GM21360 (cell line): ENCODE results near the gene ASCL4.
"Not testable (repeated sequence)": the region's sequence is repeated elsewhere in the genome, so short reads cannot be mapped to it uniquely, and the experiment has no call there.

ENCODE experiments used
- ATAC-seq: cut with Tn5 transposase; IDR thresholded peaks from one replicate; pipeline ENCODE4 v1.9.1; 2021; ENCODE audit warnings: mild to moderate bottlenecking, moderate library complexity; ENCODE audit not compliant: unreplicated experiment

ASCL4 gene, protein sequence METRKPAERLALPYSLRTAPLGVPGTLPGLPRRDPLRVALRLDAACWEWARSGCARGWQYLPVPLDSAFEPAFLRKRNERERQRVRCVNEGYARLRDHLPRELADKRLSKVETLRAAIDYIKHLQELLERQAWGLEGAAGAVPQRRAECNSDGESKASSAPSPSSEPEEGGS

DNA sequence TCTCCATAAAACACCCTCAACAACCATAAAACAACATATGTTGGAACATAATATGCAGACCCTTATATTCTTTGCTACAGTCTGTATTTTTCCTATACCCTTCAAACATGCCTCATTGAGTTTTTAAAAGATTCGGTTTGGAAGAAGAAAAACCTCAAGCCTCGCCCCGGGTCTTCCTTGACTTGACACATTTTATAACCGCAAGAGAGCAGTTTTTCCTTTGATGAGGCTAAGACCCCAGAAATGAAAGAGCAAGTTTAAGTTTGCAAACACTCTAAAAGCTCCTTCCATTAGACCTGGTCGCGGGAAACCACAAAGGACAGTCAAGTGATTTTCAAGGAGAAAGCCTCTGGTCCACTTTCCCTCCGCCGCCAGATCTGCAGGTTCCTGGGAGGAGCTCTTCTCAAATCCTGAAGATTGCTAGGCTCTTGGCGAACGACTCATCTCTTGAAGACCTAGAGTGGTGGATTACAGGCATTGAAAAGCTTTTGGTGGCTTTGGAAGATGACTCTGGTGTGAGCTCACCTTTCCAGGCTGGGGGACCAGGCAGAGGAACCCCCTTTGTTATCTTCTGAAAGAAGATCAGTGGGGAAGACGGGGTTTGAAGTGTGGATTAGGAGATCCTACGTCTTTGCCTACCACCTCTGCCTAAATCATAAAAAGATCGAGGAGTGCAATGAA, at the start of gene ASCL4:
Gene ASCL4, plus strand, starts transcription at position 356 of the 681 bp plus-strand sequence. CDS start 515 bp downstream, outside the sequence.
- ATAC-seq, result no peak

DNA sequence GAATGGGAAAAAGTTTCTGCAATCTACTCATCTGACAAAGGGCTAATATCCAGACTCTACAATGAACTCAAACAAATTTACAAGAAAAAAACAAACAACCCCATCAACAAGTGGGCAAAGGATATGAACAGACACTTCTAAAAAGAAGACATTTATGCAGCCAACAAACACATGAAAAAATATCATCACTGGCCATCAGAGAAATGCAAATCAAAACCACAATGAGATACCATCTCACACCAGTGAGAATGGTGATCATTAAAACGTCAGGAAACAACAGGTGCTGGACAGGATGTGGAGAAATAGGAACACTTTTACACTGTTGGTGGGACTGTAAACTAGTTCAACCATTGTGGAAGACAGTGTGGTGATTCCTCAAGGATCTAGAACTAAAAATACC, 47.2 kb upstream of the ASCL4 start:
- ATAC-seq, result not testable (repeated sequence)

DNA sequence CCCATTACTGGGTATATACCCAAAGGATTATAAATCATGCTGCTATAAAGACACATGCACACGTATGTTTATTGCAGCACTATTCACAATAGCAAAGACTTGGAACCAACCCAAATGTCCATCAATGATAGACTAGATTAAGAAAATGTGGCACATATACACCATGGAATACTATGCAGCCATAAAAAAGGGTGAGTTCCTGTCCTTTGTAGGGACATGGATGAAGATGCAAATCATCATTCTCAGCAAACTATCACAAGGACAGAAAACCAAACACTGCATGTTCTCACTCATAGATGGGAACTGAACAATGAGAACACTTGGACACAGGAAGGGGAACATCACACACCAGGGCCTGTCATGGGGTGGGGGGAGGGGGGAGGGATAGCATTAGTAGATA, 46.8 kb upstream of the ASCL4 start:
- ATAC-seq, result not testable (repeated sequence)

DNA sequence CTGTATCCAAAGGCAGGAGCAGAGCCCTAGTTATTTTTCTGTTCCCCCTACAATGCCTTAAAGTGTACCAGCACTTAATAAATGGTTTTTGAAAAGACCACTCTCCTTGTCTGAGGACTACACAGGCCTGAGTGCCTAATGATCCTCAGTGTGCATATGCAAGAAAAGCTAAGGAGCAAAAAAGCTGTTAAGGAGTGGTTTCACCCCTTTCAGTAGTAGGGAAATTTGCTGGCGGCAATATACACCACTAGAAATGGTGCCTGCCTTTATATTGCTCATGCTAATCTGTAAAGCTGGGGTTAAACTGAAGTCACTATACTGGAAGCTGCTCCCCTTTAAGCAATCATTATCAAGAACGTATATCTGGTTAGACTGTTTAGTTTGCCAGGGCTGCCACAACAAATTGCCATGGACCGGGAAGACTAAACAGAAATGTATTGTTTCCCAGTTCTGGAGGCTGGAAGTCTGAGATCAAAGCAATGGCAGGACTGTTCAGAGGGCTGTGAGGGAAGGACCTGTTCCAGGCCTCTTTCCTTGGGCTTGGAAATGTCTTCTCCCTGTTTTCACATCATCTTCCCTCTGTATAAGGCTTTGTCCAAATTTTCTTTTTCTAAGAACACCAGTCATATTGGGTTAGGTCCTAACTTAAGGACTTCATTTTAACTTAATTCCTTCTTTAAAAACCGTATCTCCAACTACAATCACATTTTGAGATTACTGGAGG, 43.7 kb upstream of the ASCL4 start:
- no peak for ATAC-seq

DNA sequence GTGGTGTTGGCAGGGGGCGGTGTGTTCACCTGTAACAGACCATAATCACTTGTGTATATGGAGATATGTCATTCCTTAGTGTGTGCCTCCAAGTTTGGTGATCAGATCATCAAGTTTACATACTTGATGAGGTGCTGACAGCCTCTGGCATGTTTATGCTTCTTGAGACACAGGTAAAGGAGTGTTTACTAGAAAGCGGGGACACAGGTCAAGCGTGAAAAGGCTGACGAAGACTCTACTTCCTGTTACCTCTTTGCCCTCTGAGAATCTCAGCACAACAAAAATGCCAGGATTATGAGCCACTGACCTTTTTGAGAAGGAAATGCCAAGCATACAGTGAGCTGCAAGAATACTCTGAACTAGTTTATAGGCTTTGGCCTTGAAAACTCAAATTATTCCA, 43.1 kb upstream of the ASCL4 start:
- ATAC-seq, result no peak

DNA sequence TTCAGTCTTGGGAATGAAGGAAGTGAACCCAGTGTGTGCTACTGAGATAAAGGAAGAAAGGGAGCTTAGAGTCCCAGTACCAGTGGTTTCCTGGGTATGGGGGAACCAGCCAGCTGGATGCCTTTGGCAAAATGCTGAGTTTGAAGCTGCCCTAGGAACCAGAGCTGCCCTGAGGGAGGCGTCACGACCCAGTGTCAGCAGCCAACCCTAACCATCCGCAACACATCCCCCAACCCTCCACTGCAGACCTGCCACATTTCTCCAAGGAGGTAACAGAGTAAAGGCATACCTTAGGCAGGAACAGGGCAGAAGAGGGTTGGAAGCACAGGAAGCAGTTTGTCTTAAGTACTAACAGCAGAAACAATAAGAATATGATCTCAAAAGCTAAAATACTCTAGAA, 42.1 kb upstream of the ASCL4 start:
- ATAC-seq, result no peak

DNA sequence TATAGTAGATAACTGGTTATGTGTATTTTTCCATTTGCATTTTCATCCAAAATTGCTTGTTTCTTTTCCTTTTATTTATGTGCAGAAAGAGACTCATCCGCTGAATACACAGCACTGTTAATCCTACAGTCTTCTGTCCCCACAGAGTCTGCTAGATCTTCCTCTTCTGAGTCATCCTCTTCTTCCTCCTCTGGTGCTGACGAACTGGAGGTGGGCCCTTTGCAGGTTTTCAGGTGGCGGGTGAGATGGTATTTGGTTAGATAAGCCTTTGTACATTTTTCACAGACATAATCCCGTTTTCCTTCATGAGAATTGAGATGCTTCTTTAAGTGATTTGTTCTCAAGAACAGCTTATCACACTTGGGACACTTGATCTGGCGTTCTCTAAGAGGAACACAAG, 40.4 kb upstream of the ASCL4 start:
- ATAC-seq, result no peak

DNA sequence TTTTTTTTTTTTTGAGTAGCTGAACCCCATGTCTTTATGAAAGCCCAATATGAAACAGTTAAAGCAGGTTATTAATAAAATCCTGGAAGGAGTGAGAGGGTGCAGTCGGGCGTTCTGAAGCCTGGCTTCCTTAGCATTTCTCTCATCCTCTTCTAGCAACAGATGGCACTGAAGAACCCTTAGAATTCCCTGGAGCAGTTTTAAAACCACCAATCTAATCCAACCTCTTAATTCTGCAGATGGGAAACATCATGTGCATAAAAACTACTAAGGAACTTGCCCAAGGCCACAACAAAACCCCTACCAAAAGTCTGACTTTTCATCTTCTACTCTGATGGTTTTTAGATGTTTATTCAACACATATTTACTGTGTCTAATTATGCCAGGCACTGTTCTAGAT, 38.7 kb upstream of the ASCL4 start:
- no peak for ATAC-seq

DNA sequence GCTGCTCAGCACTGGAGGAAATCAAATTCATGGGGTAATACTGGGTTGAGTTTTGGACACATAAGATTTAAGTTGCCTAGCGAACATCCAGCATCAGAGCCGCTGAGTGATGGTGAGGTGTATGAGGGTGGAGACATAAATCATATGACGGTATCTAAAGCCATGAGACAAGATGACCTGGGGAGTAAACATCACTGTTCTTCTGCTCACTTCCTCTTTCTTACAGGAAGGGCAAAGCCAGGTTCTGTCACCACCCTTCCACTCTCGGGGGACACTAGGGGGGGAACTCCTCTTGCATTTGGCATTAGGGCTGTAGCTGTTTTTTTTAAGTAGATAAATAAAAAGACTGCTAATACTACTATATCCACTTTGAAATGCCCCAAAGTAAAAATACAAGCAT, 37.6 kb upstream of the ASCL4 start:
- peak; percentile 83 for ATAC-seq

DNA sequence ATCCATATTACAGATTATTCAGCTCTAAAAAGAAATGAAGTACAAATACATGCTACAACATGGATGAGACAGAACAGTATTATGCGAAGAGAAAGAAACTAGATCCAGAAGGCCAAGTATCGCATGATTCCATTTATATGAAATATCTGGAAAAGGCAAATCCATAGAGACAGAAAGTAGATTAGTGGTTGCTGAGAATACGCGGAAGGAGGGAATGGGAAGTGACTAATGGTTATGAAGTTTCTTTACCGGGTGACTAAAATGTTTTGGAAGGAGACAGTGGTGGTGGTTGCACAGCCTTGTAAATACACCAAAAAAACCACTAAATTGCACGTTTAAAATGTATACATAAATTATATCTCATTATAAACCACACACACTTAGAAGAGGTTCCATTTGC, 26.0 kb upstream of the ASCL4 start:
- no peak for ATAC-seq

DNA sequence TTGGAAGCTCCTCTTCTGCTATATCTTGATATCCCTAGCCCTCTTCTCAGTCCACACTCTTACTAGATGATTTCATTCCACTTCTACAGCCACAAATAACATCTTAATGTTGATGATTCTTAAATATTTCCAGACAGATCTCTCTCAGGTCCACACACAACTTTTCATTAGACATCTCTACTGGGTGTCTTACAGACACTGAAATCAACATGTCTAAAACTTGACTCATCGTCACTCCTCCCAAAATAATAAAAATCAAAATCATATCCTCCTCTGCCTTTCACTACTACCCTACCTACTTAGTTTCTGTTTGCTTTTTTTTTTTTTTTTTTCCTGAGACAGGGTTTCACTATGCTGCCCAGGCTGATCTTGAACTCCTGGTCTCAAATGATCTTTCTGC, 25.4 kb upstream of the ASCL4 start:
- ATAC-seq, result no peak

DNA sequence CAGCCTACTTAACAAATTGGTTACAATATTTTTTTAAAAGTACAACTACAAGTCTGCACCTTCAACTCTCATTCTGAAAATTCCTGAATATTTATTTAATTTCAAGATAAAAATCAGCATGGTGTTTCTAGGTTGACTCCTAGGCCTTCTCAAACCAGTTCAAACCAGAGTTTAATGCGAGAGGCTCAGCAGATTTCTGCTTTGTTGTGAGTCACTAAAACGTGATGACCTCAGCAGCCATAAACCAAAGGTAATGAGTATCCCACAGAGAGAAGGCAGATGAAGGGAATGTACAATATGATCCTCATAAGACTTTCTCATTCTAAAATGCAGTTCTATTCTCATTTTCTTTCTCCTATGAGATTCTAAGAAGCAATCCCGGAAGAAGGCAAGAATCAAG, 15.1 kb upstream of the ASCL4 start:
- ATAC-seq, result no peak

DNA sequence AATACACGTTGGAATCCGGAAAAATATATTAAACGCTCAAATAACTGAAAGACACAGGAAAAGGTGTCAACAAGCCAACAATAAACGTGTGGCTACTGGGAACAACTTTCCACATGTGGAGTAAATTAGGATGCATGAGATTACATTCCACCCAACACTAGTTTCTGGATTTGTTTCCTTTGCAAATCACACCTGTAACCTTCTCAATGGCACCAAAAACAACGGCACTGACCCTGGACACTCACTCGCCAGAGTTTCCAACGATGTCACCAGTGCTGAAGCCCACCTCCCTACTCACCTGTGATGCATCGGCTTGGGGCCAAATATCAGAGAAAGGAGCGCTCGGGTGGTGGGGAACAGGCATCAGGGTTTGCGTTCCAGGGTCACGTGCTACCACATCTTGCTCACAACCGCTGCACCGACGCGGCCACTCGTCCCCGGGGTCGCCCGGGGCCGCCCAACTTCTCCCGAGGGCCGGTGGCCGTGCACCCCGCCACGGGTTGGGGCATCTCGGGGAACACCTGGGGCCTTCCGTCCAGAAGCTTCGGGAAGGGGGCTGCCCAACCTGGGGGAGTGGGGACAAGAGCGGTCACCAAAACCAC, 14.2 kb upstream of the ASCL4 start:
- peak; percentile 20 for ATAC-seq

DNA sequence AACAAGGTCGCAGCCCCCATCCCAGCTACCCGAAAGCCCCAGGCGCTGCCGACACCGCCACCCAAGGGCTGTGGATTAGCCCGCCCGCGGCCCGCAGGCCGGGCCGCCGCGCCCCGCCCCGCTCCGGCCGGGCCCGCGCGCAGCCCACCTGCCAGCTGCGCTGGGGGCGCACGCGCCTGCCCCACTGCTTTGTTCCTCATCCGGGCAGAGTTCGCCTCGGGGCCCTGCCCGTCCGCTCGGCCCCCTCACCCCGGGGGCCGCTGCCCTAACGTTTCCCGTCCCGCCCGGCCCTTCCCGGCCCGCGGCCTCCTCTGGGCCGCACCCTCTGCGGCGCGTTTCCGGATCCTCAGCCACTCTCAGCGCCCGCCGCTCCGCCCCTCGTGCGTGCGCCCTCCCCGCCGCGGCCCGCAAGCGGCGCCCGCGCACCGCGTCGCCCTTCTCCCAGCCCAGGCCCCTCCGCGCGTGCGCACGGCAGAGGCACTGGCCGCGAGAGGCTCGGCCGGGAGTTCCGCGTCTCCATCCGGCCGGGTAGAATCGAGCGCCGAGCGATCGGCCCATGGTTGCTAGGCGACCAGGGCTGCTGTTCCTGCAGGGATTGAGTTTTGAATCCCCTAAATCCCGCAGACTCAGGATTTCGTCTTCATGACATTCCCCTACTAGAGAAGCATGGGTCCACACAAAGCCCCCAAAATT, 13.5 kb upstream of the ASCL4 start, which contains the start of gene PRDM4:
Gene PRDM4, minus strand, starts transcription at position 329 of the 693 bp plus-strand sequence. CDS start 622 bp downstream, outside the sequence.
- peak; percentile 90 for ATAC-seq

DNA sequence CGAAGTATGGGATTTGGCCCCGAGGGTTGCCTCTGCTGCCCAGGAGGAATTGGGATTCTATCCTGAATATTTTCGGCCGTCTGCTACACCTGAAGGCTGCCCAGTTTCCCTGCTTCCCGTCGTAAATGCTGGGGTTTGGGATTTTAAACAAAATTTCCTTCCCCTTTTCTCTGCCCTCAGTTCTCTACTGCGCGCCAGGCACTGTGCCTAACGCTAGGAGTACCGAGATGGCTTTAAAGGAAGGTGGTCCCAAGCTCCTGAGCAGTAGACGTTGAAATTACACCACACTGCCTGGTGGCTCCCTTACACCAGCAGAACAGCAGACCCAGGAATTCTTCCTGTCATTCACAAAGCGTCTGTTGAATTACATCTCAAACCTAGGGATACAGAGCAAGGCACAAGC, 13.0 kb upstream of the ASCL4 start:
- peak; percentile 11 for ATAC-seq

DNA sequence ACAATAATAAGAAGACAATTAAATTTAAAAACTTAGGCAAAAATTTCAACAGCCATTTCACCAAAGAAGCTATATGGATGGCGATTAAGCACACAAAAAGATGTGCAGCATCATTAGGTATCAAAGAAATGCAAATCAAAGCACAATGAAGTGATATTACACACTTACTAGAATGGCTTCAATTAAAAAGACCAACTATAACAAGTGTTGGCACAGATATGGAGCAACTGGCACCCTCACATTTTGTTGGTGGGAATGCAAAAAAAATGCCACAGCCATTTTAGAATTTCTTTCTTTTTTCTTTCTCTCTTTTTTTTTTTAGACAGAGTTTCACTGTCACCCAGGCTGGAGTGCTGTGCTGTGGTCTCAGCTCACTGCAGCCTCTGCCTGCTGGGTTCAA, 11.6 kb upstream of the ASCL4 start:
- no peak for ATAC-seq

DNA sequence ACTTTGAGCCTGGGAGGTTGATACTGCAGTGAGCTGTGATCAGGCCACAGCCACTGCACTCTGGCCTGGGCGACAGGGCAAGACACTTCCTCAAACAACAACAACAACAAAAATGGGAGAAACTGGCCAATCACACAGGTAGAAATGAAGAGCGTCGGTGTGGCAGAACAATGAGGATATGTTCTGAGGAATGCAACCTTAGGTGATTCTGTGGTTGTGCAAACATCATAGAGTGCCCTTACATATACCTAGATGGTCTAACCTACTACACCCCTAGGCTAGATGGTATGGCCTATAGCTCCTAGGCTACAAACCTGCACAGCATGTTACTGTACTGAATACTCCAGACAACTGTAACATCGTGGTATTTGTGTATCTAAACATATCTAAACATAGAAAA, 9.9 kb upstream of the ASCL4 start:
- ATAC-seq, result no peak

DNA sequence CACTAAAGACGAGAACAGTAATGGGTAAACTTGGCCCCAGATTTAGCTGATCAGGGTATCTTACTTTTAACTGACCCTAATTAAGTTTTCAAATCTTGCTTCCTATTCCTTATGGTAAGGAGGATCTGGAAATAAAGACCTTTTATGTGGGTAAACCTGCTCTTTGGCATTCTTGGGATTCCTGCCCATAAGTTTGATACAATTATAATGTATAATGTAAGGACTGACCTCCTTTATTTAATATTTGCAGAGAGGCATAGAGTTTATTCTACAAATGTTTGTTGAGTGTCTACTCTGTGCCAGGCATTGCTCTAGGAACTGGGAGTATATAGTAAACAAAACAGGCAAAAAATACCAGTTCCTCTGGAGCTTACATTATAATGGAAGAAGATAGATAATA, 9.2 kb upstream of the ASCL4 start:
- no peak for ATAC-seq

DNA sequence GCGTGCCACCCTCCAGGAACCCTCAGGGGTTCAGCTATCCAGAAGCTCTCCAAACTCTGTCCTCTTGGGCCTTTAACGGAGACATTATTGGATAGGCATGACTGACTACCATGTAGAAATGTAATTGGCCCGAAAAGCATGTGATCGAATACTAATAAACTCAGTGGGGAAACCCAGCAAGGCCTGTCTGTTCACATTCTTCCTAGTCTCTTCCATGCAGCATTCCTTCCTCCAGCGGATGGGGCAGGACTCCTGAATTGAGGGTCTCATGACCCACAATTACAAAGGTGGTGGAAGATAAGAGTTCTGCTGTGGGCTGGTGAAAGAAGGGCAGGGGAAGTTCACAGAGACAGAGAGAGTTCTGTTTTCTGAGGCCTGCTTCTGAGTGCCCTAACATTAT, 7.0 kb upstream of the ASCL4 start:
- ATAC-seq, result no peak

DNA sequence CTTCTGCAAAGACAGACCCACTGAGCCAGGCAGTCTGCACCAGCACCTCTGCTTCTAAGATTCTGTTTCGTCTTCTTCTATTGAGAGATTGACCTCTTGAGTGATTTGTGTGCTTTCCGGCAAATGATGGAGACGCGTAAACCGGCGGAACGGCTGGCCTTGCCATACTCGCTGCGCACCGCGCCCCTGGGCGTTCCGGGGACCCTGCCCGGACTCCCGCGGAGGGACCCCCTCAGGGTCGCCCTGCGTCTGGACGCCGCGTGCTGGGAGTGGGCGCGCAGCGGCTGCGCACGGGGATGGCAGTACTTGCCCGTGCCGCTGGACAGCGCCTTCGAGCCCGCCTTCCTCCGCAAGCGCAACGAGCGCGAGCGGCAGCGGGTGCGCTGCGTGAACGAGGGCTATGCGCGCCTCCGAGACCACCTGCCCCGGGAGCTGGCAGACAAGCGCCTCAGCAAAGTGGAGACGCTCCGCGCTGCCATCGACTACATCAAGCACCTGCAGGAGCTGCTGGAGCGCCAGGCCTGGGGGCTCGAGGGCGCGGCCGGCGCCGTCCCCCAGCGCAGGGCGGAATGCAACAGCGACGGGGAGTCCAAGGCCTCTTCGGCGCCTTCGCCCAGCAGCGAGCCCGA, 703 bp downstream of the ASCL4 start:
- no peak for ATAC-seq

DNA sequence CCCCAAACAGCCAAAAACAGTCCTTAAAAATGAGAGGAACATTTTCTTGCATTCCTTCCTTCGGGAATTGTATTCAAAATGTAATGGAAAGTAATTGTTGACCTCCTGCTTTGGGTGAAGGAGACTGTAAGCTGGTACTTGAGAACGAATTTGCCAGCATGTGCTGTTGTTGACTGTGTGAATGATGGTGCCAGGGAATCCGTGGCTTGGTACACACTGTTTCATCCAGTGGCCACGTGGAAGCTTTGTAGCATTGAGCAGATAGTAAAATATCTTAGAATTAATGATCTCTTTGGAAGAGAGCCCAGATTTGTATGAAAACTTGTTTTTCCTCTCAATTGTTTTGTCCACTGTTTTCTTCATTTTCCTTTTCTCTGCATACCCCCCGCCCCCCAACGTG, 1.7 kb downstream of the ASCL4 start:
- no peak for ATAC-seq
